Measurements from ENCODE around the gene HMGXB3.

- no peak for TF ChIP-seq CTCF (IDR thresholded peaks at IDR 0.05)
- no peak for TF ChIP-seq POLR2A (IDR thresholded peaks at IDR 0.05)
These were observed 73.1 kb downstream of the HMGXB3 start for GRCh38 chr5:150073677-150074076.

Data from body of pancreas (tissue), 4 donors.